B cell (primary cell): ENCODE results near the gene OAT.

Experiments used
- CTCF ChIP-seq: fragments of 200-600 bp; IDR thresholded peaks from one replicate; pipeline ENCODE4 v1.8.0; 2022; ENCODE audit warnings: antibody characterized with exemption, mild to moderate bottlenecking
- EZH2 ChIP-seq: IDR thresholded peaks from 2 replicates; pipeline ENCODE4 v1.6.1; 2012; ENCODE audit warnings: borderline replicate concordance, low read depth, mild to moderate bottlenecking, moderate library complexity, low read length; ENCODE audit not compliant: insufficient read depth, poor library complexity, severe bottlenecking

GRCh38 chr10:124370426-124370825, 48.3 kb downstream of the OAT start:
- no peak for TF ChIP-seq CTCF
- no peak for TF ChIP-seq EZH2
